COR-L47 (cell line): ENCODE measurements around the gene ARHGAP24.

Source experiments
- DNase-seq: peaks from one replicate; lab custom pipeline; 2025; lab: John Stamatoyannopoulos, UW

ARHGAP24 gene

GRCh38 chr4:85580489-85580888 lies 105.5 kb downstream of the ARHGAP24 start:
- DNase-seq = no peak

- no peak for DNase-seq
These were observed 113.0 kb downstream of the ARHGAP24 start for GRCh38 chr4:85587952-85588351.

- no peak for DNase-seq
These were observed 116.6 kb downstream of the ARHGAP24 start for GRCh38 chr4:85591406-85592098.

- no peak for DNase-seq
These were observed 120.3 kb downstream of the ARHGAP24 start for GRCh38 chr4:85595098-85595775.

GRCh38 chr4:85595796-85596559 lies 121.0 kb downstream of the ARHGAP24 start:
- no peak for DNase-seq

GRCh38 chr4:85598936-85599335 lies 124.0 kb downstream of the ARHGAP24 start:
- DNase-seq = no peak

GRCh38 chr4:85600501-85600900 lies 125.6 kb downstream of the ARHGAP24 start:
- no peak for DNase-seq

- no peak for DNase-seq
These were observed 128.7 kb downstream of the ARHGAP24 start for GRCh38 chr4:85603437-85604336.

- DNase-seq = no peak
These were observed 131.6 kb downstream of the ARHGAP24 start for GRCh38 chr4:85606505-85606904.

GRCh38 chr4:85607624-85608023 lies 132.7 kb downstream of the ARHGAP24 start:
- DNase-seq = peak; percentile 79

- no peak for DNase-seq
These were observed 135.5 kb downstream of the ARHGAP24 start for GRCh38 chr4:85610450-85610849.

- DNase-seq = no peak
These were observed 136.7 kb downstream of the ARHGAP24 start for GRCh38 chr4:85611661-85612060.

GRCh38 chr4:85613901-85614300 lies 139.0 kb downstream of the ARHGAP24 start:
- DNase-seq = no peak

GRCh38 chr4:85615952-85616351 lies 141.0 kb downstream of the ARHGAP24 start:
- no peak for DNase-seq

- no peak for DNase-seq
These were observed 142.3 kb downstream of the ARHGAP24 start for GRCh38 chr4:85617202-85617601.

- DNase-seq = peak; percentile 40
These were observed 158.0 kb downstream of the ARHGAP24 start for GRCh38 chr4:85632981-85633380.

- DNase-seq = no peak
These were observed 162.8 kb downstream of the ARHGAP24 start for GRCh38 chr4:85637778-85638177.

- DNase-seq = no peak
These were observed 165.0 kb downstream of the ARHGAP24 start for GRCh38 chr4:85639946-85640345.

GRCh38 chr4:85642356-85643100 lies 167.6 kb downstream of the ARHGAP24 start:
- DNase-seq = no peak

GRCh38 chr4:85644061-85644460 lies 169.1 kb downstream of the ARHGAP24 start:
- DNase-seq = no peak

GRCh38 chr4:85650908-85651307 lies 176.0 kb downstream of the ARHGAP24 start:
- DNase-seq = no peak
